T-helper 2 cell treated with Interferon-gamma antibody and Interleukin-4, amounts not matched to agents 5 μg/mL and 100 μg/mL, for 36 hours (primary cell): Measurements from ENCODE around the gene CNTN4.

ENCODE experiments used
- DNase-seq: peaks from one replicate; pipeline ENCODE4 v3.0.0; 2021; ENCODE audit warnings: low spot score
- H3K27ac Mint-ChIP-seq: one replicate; pipeline ENCODE4 v1.8.0; 2021; ENCODE audit warnings: mild to moderate bottlenecking, mixed read lengths
- H3K27me3 Mint-ChIP-seq: one replicate; pipeline ENCODE4 v1.8.0; 2021; ENCODE audit warnings: low read depth, mixed read lengths
- H3K36me3 Mint-ChIP-seq: one replicate; pipeline ENCODE4 v1.8.0; 2021; ENCODE audit warnings: low read depth, mixed read lengths
- H3K4me1 Mint-ChIP-seq: one replicate; pipeline ENCODE4 v1.8.0; 2021; ENCODE audit warnings: low read depth, mixed read lengths
- H3K4me3 Mint-ChIP-seq: one replicate; pipeline ENCODE4 v1.8.0; 2022; ENCODE audit warnings: mild to moderate bottlenecking, moderate library complexity, mixed read lengths
- H3K9me3 Mint-ChIP-seq: one replicate; pipeline ENCODE4 v1.8.0; 2021; ENCODE audit warnings: mixed read lengths

The CNTN4 gene

DNA sequence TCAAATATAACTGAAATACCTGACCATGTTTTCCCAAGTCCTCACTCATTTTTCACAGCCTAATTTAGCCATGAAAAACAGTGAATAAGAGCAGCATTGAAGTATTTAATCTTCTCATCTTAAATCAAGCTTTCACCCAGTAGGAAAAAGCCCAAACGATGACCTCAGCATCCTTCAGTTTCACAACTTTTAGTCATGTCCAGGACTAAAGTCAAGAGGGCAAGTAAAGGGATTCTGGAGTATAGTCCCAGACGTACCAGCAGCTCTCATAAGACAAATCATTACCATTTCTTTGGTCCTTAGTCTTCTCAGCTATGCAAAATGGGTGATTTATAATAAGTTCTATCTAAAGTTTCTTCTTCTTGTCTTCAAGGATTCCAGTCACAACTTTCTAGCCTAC, 774.2 kb downstream of the CNTN4 start:
- DNase-seq: no peak
- no peak overlapping the region for H3K4me3 Mint-ChIP-seq
- no peaks in the 10 kb centered on the region for H3K36me3 Mint-ChIP-seq
- no peak overlapping the region for H3K27ac Mint-ChIP-seq
- no peaks in the 10 kb centered on the region for H3K27me3 Mint-ChIP-seq
- H3K9me3 Mint-ChIP-seq: no peaks in the 10 kb centered on the region
- no peaks in the 10 kb centered on the region for H3K4me1 Mint-ChIP-seq

- Mint-ChIP-seq H3K27me3 (no peaks in the 10 kb centered on the region), H3K4me3 (no peak overlapping the region), H3K9me3 (no peaks in the 10 kb centered on the region), H3K27ac (no peak overlapping the region), H3K36me3 (no peaks in the 10 kb centered on the region), H3K4me1 (no peaks in the 10 kb centered on the region)
- no peak for DNase-seq
These were observed 775.3 kb downstream of the CNTN4 start for GRCh38 chr3:2873986-2874385.

GRCh38 chr3:2875699-2876098, 777.0 kb downstream of the CNTN4 start:
- H3K4me1 Mint-ChIP-seq: no peaks in the 10 kb centered on the region
- no peaks in the 10 kb centered on the region for H3K27me3 Mint-ChIP-seq
- H3K27ac Mint-ChIP-seq: no peak overlapping the region
- no peaks in the 10 kb centered on the region for H3K9me3 Mint-ChIP-seq
- no peak for DNase-seq
- H3K4me3 Mint-ChIP-seq: no peak overlapping the region
- H3K36me3 Mint-ChIP-seq: no peaks in the 10 kb centered on the region

- H3K27me3 Mint-ChIP-seq: no peaks in the 10 kb centered on the region
- H3K27ac Mint-ChIP-seq: no peak overlapping the region
- no peaks in the 10 kb centered on the region for H3K9me3 Mint-ChIP-seq
- H3K36me3 Mint-ChIP-seq: no peaks in the 10 kb centered on the region
- no peaks in the 10 kb centered on the region for H3K4me1 Mint-ChIP-seq
- DNase-seq: no peak
- H3K4me3 Mint-ChIP-seq: no peak overlapping the region
These were observed 777.7 kb downstream of the CNTN4 start for GRCh38 chr3:2876362-2876761.

DNA sequence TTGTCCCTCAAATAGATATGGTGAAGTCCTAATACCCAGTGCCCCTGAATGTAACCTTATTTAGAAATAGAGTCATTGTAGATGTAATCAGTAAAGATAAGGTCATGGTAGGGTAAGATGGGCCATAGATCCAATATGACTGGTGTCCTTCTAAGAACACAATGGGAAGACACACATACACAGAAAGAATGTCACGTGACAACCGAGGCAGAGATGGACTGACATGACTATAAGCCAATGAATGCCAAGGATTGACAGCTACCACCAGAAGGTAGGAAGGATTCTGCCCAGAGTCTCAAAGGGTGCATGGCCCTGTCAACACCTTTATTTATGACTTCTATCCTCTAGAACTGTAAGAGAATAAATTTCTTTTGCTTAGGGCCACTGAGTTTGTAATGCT, 780.4 kb downstream of the CNTN4 start:
- no peak overlapping the region for H3K4me3 Mint-ChIP-seq
- no peaks in the 10 kb centered on the region for H3K27me3 Mint-ChIP-seq
- H3K36me3 Mint-ChIP-seq: no peaks in the 10 kb centered on the region
- H3K9me3 Mint-ChIP-seq: no peaks in the 10 kb centered on the region
- DNase-seq: no peak
- no peaks in the 10 kb centered on the region for H3K4me1 Mint-ChIP-seq
- H3K27ac Mint-ChIP-seq: no peak overlapping the region

DNA sequence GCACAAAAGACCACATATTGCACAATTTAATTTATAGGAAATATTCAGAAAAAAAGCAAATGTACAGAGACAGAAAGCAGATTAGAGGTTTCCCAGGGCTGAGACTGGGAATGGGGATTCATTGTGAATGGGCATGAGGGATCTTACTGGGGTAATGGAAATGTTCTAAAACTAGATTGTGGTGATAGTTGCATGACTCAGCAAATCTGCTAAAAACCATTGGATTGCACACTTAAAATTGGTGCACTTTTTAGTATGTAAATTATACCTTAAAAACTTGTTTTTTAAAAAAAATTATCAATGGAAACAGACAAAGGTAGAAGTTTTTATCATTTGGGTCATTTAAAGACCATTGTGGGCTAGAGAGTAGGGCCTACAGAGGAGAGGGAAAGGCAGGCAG, 780.9 kb downstream of the CNTN4 start:
- no peak overlapping the region for H3K4me3 Mint-ChIP-seq
- H3K36me3 Mint-ChIP-seq: no peaks in the 10 kb centered on the region
- DNase-seq: no peak
- no peaks in the 10 kb centered on the region for H3K4me1 Mint-ChIP-seq
- no peaks in the 10 kb centered on the region for H3K27me3 Mint-ChIP-seq
- no peak overlapping the region for H3K27ac Mint-ChIP-seq
- H3K9me3 Mint-ChIP-seq: no peaks in the 10 kb centered on the region

GRCh38 chr3:2880218-2880756, 781.6 kb downstream of the CNTN4 start:
- Mint-ChIP-seq H3K9me3 (no peaks in the 10 kb centered on the region), H3K27me3 (no peaks in the 10 kb centered on the region), H3K4me1 (no peaks in the 10 kb centered on the region)

DNA sequence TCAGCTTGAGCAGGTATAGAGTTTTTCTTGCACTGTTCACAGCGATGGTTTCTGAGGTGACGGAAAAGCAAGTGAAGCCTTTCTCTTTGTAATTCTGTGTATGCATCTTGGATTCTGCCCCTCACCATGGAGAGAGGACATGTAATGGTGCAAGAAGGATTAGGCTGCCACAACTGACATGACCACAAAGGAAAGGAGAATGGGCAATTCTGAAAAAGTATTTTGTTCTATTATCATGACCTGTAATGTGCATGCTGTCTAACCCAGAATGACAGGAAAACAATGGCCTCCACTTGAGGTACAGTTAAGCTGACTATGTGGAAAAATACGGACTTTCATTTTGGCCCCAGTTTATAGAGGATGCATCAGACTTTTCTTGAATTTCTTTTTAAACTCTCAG, 784.6 kb downstream of the CNTN4 start:
- Mint-ChIP-seq H3K27ac (no peak overlapping the region), H3K27me3 (no peaks in the 10 kb centered on the region), H3K4me1 (no peaks in the 10 kb centered on the region), H3K4me3 (no peak overlapping the region), H3K36me3 (no peaks in the 10 kb centered on the region), H3K9me3 (no peaks in the 10 kb centered on the region)
- DNase-seq: no peak

More at GRCh38 chr3:2880218-2880756, 781.6 kb downstream of the CNTN4 start:
- Mint-ChIP-seq H3K27ac (no peak overlapping the region), H3K4me3 (no peak overlapping the region), H3K36me3 (no peaks in the 10 kb centered on the region)
- DNase-seq: no peak

- Mint-ChIP-seq H3K4me1 (no peaks in the 10 kb centered on the region), H3K9me3 (no peaks in the 10 kb centered on the region)
- no peak for DNase-seq
These were observed 789.9 kb downstream of the CNTN4 start for GRCh38 chr3:2888592-2888991.

DNA sequence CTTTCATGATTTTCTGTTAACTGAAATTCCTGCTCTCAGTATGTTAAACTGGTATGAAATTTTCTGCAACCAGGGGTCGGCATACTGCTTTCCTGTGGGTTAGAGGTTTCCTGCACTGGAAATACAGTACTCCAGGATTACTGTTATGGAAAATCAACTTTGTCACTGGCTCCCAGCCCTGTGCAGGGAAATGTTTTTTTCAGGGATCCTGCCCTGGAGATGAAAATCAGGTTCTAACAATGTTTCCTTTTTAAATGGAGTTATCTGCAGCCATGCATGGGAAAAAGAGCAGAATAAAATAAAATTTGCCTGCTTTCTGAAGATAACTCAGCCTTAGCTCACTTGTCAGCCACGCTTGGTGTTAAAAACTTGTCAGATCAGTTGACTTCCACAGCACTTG, 791.1 kb downstream of the CNTN4 start:
- no peaks in the 10 kb centered on the region for H3K9me3 Mint-ChIP-seq
- no peaks in the 10 kb centered on the region for H3K27me3 Mint-ChIP-seq
- no peak overlapping the region for H3K27ac Mint-ChIP-seq
- no peaks in the 10 kb centered on the region for H3K36me3 Mint-ChIP-seq
- H3K4me3 Mint-ChIP-seq: no peak overlapping the region
- no peak for DNase-seq
- no peaks in the 10 kb centered on the region for H3K4me1 Mint-ChIP-seq

More at GRCh38 chr3:2888592-2888991, 789.9 kb downstream of the CNTN4 start:
- Mint-ChIP-seq H3K27ac (no peak overlapping the region), H3K36me3 (no peaks in the 10 kb centered on the region), H3K4me3 (no peak overlapping the region), H3K27me3 (no peaks in the 10 kb centered on the region)

- H3K4me3 Mint-ChIP-seq: no peak overlapping the region
- H3K9me3 Mint-ChIP-seq: no peaks in the 10 kb centered on the region
- H3K4me1 Mint-ChIP-seq: no peaks in the 10 kb centered on the region
- H3K27ac Mint-ChIP-seq: no peak overlapping the region
- no peaks in the 10 kb centered on the region for H3K27me3 Mint-ChIP-seq
- H3K36me3 Mint-ChIP-seq: no peaks in the 10 kb centered on the region
- DNase-seq: no peak
These were observed 797.8 kb downstream of the CNTN4 start for GRCh38 chr3:2896308-2896939.

DNA sequence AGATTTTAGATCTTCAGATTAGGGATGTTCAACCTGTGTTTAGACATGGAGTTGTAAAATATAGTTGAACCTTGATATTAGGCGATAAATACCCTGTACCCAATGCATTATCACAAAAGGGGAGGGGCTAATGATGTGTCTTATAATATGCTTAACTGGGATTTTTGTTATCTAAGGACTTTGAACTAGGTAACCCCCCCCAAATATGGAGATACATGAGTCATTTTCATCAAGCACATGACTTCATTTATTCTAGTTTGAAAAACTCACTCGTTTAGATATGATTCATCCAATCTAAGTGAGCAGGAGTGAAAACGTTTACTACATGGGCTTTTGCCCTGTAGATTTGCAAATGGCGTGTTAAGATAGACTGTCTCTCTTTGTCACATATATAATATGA, 799.2 kb downstream of the CNTN4 start:
- Mint-ChIP-seq H3K27ac (no peak overlapping the region), H3K9me3 (no peaks in the 10 kb centered on the region)

DNA sequence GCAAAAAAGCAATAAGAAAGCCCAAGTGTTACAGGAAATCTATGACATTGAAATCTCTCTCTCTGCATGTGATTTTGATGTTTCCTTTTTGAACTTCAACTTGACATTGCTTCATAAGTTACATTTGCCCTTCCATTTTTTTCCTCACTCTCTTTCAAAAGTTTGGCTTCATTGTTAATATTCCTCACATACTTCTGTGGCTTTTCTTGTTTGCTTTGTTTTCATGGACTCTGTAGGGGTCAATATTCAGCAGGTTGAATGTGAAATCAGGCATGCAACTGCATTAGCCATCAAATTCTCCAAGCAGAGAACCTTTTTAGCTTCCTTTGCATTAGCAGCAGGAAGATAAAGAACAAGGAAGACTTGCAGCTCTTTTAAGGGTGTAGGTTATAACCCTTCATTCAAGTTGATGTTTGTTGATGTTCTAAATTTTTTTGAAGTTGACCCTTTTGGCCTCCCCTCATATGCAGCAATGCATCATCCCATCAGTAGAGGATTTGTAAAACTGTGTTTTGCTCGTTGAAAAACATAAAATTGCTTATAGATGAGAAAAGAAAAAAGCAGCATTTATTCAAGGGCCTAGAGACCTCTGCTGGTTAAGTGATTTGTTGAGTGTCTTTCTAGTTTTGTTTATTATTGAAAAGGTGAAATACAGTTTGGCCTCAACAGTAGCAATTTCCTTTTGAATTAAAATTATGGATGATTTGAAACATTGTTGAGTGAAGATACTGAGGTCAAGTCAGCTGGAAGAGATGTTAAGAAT, 800.1 kb downstream of the CNTN4 start:
- Mint-ChIP-seq H3K4me3 (no peak overlapping the region), H3K36me3 (no peaks in the 10 kb centered on the region), H3K27me3 (no peaks in the 10 kb centered on the region), H3K27ac (no peak overlapping the region), H3K9me3 (no peaks in the 10 kb centered on the region), H3K4me1 (no peaks in the 10 kb centered on the region)
- no peak for DNase-seq

More for the DNA sequence above, 799.2 kb downstream of the CNTN4 start:
- Mint-ChIP-seq H3K4me1 (no peaks in the 10 kb centered on the region), H3K4me3 (no peak overlapping the region), H3K36me3 (no peaks in the 10 kb centered on the region), H3K27me3 (no peaks in the 10 kb centered on the region)
- DNase-seq: no peak

- Mint-ChIP-seq H3K4me1 (no peaks in the 10 kb centered on the region), H3K27me3 (no peaks in the 10 kb centered on the region), H3K4me3 (no peak overlapping the region), H3K9me3 (no peaks in the 10 kb centered on the region), H3K36me3 (no peaks in the 10 kb centered on the region), H3K27ac (no peak overlapping the region)
- DNase-seq: no peak
These were observed 805.4 kb downstream of the CNTN4 start for GRCh38 chr3:2904054-2904453.
